Right forelimb (tissue), 1 donor: Measurements from ENCODE around the gene IFI27L1.
A peak's percentile ranks its signal among the peaks of the same experiment; 100 is the strongest.

Source experiments
- DNase-seq: peaks from one replicate; pipeline ENCODE4 v3.0.0-alpha.2; 2018

IFI27L1 gene

DNA sequence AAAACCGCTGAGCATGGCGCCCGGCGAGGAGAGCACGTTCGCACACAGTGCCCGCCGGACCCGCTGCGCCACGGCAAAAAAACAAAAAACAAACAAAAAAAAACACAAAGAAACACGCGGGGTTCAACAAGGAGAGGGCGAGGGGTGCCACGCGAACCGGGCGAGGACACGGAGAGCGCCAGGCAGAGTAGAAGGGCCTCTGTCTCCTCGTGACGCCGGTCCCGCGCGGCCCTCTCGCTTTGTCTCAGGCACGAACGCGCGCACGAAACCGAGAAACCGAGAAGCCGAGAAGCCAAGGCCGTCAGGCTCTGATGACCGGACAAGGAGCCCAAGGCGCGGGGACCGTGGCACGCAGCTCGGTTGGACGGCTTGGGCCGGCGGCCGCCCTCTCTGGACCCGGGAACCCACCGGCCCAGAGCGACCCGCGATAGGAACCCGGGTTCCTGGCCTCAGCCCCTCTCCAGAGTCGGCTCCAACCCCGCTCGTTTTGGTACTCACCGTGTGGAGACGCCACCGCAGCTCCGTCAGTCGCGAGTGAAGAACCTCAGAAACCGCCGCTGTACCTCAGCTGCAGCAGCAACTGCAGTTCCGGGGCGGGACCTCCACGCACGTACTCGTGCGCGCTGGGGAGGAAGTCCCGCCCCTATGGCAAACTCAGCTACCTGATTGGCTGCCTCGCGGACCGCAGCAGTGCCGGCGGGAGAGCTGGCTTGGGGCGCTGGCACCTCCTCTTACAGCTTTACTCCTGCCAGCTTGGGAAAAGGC is at the start of gene IFI27L1, which contains the start of gene DDX24:
Gene IFI27L1, plus strand, starts transcription at position 690 of the 765 bp plus-strand sequence. CDS start 15,628 bp downstream, outside the sequence.
Gene DDX24, minus strand, starts transcription at position 582 of the 765 bp plus-strand sequence. CDS start 1,460 bp downstream, outside the sequence.
- peak; percentile 96 for DNase-seq

DNA sequence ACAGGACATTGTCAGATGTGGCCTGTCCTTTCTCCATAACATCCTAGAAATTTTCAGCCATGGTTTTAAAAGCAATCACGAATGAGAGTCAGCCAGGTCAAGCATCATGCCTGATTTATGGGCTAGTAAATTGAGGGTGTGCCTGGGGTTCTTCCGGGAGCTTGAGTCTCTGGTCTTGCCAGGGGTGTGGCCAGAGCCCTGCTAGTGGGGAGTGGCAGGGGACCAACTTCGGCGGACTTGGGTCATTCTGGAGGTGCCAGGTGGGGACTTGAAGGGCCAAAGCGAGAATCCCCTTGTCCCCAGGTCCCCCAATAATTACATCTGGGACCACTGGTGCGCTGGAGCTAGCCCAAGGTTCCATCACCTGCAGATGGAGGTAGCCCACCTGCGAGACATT is 49.2 kb upstream of the IFI27L1 start:
- DNase-seq, result no peak

- no peak for DNase-seq
These were observed 46.2 kb upstream of the IFI27L1 start for GRCh38 chr14:94034886-94035285.

GRCh38 chr14:94036313-94037167 is 44.6 kb upstream of the IFI27L1 start:
- no peak for DNase-seq

DNA sequence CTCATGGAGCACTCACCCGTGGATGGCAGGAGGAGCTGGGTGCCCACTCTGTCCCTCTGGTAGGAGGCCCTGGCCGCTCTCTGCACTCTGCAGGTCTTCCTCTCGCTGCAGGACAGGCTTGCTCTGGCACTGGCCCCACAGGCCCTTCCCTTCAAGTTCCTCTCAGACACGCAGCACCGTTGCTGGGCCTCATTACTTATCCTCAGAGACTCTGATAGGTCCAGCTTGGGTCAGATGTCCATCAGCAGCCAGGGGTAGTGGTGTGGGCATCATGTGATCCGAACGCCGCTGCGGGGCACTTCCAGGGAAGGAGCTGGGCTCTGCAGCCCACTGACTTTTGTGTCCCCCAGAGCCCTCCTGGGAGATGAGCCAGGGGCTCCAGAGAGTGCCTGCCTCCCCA is 43.2 kb upstream of the IFI27L1 start:
- DNase-seq, result no peak

DNA sequence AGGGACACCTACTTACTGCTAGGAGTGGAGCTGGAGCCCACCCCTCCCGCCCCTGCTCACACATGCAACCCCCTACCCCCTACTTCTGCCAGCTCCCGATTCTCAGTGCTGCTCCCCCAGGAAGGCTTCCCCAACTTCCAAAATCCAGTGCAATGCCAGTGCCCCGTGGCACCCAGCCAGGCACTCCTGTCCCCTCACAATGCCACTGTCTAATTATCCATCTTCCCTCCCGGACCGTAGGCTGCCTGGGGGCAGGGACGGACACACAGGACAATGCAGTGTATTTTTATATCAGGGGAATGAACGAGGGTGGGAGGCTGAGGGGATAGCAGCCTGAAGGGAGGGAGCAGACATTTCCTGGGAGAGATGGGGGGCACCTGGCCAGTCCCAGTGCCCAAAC is 42.6 kb upstream of the IFI27L1 start:
- DNase-seq, result no peak

- DNase-seq, result no peak
These were observed 42.0 kb upstream of the IFI27L1 start for GRCh38 chr14:94038921-94039629.

DNA sequence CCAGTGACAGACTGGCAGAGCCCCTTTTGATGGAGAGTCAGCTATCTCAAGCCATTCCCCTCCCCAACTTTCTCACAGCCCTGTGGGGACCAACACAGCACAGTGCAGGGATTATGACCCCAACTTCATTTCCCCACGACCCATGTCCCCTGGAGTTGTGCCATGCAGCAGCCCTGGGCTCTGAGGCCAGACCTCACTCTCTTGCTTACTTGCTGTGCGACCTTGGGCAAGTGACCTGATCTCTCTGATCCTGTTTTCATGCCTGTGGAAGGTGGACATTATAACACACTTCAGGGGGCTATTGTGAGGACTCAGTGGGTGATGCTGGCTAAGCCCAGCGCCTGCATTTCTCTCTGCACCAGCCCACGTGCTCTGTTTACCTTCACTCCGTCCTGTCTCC is 40.9 kb upstream of the IFI27L1 start:
- DNase-seq, result no peak

DNA sequence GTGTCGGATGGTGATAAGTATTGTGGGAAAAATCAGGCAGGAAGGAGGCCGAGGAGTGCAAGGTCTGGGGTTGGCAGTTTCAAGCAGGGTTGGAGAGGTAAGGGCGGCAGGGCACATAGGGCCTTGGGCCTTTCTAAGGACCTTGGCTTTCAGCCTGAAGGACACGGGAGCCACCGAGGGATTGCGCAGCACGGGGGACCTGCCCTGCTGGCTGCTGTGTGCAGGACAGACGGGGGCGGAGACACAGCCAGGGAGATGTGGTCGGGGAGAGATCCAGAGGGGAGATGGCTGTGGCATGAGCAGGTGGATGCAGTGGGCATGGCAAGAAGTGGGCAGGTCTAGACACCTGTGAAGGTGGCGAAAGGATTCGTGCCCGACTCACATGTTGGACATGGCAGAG is 40.3 kb upstream of the IFI27L1 start:
- DNase-seq, result no peak

GRCh38 chr14:94041551-94042346 is 39.4 kb upstream of the IFI27L1 start:
- DNase-seq, result no peak

GRCh38 chr14:94042433-94043091 is 38.5 kb upstream of the IFI27L1 start:
- DNase-seq, result no peak

- DNase-seq, result no peak
These were observed 37.9 kb upstream of the IFI27L1 start for GRCh38 chr14:94043111-94043755.

GRCh38 chr14:94043756-94044475 is 37.2 kb upstream of the IFI27L1 start:
- no peak for DNase-seq

DNA sequence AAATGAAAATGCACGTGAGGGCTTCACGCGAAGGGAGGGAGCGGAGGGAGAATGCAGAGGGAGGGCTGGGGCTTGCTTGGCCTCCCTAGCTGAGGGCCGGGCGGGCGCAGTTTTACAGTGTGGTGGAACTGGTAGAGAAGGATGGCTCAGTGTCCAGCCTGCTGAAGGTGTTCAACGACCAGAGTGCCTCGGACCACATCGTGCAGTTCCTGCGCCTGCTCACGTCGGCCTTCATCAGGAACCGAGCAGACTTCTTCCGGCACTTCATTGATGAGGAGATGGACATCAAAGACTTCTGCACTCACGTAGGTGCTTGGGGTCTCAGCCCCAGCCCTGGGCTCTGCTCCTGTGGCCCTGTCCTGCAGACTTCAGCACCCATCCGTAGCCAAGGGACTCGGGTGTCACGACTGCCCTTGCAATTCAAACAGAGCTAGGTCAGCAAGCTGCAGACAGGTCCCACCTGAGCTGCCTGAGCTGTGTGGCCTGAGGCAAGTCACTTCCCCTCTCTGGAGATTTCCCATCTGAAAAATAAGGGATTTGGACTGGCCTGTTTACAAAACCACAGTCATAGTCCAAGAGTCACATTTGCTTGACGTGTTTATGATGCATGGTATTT is 36.5 kb upstream of the IFI27L1 start:
- DNase-seq, result no peak

GRCh38 chr14:94045101-94045500 is 36.0 kb upstream of the IFI27L1 start:
- no peak for DNase-seq

DNA sequence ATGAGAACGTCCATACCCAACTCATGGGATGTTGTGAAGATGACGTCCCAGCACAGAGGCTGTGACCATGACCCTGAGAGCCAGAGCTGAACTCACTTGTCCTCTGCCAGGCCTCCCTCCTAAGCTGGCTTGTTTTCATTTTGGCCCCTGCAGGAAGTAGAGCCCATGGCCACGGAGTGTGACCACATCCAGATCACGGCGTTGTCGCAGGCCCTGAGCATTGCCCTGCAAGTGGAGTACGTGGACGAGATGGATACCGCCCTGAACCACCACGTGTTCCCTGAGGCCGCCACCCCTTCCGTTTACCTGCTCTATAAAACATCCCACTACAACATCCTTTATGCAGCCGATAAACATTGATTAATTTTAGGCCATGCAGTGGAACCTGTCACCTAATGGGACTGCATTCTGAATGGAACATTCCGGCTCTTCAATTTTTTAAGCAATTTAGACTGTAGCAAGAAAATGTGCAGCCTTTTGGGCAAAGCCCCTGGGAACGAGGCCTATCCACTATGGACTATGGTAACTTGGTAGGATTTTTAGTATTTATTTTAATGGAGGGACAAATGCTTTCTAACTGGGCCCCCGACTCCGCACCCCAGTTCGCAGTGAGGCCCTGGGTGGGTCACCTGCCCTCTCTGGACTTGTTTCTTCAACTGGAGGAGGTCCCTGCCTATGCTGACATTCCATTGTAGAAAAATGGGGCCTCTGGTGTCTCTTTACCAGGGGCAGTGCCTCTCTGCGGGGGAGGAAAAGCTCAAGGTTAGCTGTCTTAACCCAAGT is 35.4 kb upstream of the IFI27L1 start:
- no peak for DNase-seq

DNA sequence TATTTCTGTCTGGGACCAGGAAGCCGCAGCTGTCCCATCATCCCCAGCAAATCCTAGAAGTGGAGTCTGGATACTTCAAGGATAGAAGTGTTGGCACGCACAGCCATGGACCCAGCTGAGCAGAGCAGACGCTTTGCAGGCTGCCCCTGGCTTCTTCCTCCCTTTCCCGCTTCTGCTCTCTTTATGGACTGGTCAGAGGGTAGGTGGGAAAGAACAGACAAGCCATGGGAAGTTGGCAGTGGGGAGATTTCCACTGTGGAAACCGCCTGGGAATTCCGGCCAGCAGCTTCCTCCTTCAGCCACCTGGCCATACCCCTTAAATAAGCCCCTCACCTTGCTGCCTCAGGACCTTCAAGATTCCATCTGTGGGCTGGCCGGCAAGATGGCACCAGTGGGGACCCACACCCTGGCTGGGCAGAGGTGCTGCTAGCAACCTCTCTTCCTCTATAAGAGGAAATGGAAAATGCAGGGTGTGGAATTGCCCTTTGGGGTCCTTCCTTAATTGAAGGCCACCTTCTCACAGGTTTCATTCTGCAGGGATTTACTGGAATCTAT is 34.3 kb upstream of the IFI27L1 start:
- DNase-seq, result no peak

- DNase-seq, result no peak
These were observed 33.5 kb upstream of the IFI27L1 start for GRCh38 chr14:94047581-94047980.
